H1 (cell line): ENCODE data around the gene TTC22. TPM values are rescaled to one million over a fixed set of nuclear protein-coding genes. Genes with fewer than 3 reads are reported as not detected.

Experiments used
- ATF2 ChIP-seq: IDR thresholded peaks from 2 replicates; pipeline ENCODE4 v1.6.1; 2012; ENCODE audit warnings: low read length, inconsistent platforms
- CBX5 ChIP-seq: fragments of 300-800, 300-1000 bp; sonication (generic); IDR thresholded peaks from 2 replicates; pipeline ENCODE4 v1.7.1; 2016; ENCODE audit warnings: antibody characterized with exemption, low read length, low read depth
- PHF8 ChIP-seq: fragments of 200-600 bp; sonication (generic); conservative IDR thresholded peaks from 2 replicates; pipeline ENCODE4 v1.7.1; 2012; ENCODE audit warnings: low read depth, mild to moderate bottlenecking, inconsistent platforms, low read length, moderate library complexity
- polyA plus RNA-seq, 7 experiments: library from polyadenylated mRNA; depleted of rRNA in 3 of 7; stranded (reverse) in 5 of 7; unstranded in 2 of 7; fragments of >200 nt in 5 of 7; fragments of 200-250 nt in 2 of 7; gene quantifications; 1 replicate in 5 of 7; 2 replicates in 1 of 7; 4 replicates in 1 of 7; pipeline versions ENCODE4 v1.2.1 to v1.2.3, GENCODE V29; 2011 to 2013; ENCODE audit warnings: missing spikeins in 2 of 7, mixed read lengths in 2 of 7
- total RNA-seq: library from RNA; stranded (reverse); fragmentation: NEBNext Ultra II Directional; extraction: Animal tissue kit (Norgen Biotek cat#: 25700); gene quantifications from 2 replicates; pipeline ENCODE4 v1.2.1, GENCODE V29; 2021
- TF ChIP-seq, protein P1 (sequence below): fragments of 300-600 bp; sonication (generic); IDR thresholded peaks from 2 replicates; pipeline ENCODE4 v1.7.1; 2012; ENCODE audit warnings: low read length, moderate library complexity, mild to moderate bottlenecking, inconsistent platforms; ENCODE audit not compliant: insufficient replicate concordance
- TF ChIP-seq, protein P2 (sequence below), 3 experiments: IDR thresholded peaks; 1 replicate in 2 of 3; 2 replicates in 1 of 3; pipeline versions ENCODE4 v1.5.1 to v1.6.1; 2011; ENCODE audit warnings: low read length in 3 of 3, mild to moderate bottlenecking in 3 of 3, inconsistent platforms in 2 of 3, low read depth in 1 of 3, moderate library complexity in 1 of 3; ENCODE audit not compliant: insufficient read depth in 1 of 3; ENCODE audit errors: control extremely low read depth in 1 of 3

Gene TTC22
- total and polyA plus RNA-seq, 2 of the 8 experiments (the other 6 are each of a cell fraction or from before 2014, with no cell fraction given): 1.00 to 1.6 TPM

GRCh38 chr1:54848134-54848948, 47.2 kb upstream of the TTC22 start (continued):
- TF ChIP-seq, protein P1, sequence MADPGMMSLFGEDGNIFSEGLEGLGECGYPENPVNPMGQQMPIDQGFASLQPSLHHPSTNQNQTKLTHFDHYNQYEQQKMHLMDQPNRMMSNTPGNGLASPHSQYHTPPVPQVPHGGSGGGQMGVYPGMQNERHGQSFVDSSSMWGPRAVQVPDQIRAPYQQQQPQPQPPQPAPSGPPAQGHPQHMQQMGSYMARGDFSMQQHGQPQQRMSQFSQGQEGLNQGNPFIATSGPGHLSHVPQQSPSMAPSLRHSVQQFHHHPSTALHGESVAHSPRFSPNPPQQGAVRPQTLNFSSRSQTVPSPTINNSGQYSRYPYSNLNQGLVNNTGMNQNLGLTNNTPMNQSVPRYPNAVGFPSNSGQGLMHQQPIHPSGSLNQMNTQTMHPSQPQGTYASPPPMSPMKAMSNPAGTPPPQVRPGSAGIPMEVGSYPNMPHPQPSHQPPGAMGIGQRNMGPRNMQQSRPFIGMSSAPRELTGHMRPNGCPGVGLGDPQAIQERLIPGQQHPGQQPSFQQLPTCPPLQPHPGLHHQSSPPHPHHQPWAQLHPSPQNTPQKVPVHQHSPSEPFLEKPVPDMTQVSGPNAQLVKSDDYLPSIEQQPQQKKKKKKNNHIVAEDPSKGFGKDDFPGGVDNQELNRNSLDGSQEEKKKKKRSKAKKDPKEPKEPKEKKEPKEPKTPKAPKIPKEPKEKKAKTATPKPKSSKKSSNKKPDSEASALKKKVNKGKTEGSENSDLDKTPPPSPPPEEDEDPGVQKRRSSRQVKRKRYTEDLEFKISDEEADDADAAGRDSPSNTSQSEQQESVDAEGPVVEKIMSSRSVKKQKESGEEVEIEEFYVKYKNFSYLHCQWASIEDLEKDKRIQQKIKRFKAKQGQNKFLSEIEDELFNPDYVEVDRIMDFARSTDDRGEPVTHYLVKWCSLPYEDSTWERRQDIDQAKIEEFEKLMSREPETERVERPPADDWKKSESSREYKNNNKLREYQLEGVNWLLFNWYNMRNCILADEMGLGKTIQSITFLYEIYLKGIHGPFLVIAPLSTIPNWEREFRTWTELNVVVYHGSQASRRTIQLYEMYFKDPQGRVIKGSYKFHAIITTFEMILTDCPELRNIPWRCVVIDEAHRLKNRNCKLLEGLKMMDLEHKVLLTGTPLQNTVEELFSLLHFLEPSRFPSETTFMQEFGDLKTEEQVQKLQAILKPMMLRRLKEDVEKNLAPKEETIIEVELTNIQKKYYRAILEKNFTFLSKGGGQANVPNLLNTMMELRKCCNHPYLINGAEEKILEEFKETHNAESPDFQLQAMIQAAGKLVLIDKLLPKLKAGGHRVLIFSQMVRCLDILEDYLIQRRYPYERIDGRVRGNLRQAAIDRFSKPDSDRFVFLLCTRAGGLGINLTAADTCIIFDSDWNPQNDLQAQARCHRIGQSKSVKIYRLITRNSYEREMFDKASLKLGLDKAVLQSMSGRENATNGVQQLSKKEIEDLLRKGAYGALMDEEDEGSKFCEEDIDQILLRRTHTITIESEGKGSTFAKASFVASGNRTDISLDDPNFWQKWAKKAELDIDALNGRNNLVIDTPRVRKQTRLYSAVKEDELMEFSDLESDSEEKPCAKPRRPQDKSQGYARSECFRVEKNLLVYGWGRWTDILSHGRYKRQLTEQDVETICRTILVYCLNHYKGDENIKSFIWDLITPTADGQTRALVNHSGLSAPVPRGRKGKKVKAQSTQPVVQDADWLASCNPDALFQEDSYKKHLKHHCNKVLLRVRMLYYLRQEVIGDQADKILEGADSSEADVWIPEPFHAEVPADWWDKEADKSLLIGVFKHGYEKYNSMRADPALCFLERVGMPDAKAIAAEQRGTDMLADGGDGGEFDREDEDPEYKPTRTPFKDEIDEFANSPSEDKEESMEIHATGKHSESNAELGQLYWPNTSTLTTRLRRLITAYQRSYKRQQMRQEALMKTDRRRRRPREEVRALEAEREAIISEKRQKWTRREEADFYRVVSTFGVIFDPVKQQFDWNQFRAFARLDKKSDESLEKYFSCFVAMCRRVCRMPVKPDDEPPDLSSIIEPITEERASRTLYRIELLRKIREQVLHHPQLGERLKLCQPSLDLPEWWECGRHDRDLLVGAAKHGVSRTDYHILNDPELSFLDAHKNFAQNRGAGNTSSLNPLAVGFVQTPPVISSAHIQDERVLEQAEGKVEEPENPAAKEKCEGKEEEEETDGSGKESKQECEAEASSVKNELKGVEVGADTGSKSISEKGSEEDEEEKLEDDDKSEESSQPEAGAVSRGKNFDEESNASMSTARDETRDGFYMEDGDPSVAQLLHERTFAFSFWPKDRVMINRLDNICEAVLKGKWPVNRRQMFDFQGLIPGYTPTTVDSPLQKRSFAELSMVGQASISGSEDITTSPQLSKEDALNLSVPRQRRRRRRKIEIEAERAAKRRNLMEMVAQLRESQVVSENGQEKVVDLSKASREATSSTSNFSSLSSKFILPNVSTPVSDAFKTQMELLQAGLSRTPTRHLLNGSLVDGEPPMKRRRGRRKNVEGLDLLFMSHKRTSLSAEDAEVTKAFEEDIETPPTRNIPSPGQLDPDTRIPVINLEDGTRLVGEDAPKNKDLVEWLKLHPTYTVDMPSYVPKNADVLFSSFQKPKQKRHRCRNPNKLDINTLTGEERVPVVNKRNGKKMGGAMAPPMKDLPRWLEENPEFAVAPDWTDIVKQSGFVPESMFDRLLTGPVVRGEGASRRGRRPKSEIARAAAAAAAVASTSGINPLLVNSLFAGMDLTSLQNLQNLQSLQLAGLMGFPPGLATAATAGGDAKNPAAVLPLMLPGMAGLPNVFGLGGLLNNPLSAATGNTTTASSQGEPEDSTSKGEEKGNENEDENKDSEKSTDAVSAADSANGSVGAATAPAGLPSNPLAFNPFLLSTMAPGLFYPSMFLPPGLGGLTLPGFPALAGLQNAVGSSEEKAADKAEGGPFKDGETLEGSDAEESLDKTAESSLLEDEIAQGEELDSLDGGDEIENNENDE: no peak
- TF ChIP-seq ATF2: no peak
- TF ChIP-seq, protein P2, sequence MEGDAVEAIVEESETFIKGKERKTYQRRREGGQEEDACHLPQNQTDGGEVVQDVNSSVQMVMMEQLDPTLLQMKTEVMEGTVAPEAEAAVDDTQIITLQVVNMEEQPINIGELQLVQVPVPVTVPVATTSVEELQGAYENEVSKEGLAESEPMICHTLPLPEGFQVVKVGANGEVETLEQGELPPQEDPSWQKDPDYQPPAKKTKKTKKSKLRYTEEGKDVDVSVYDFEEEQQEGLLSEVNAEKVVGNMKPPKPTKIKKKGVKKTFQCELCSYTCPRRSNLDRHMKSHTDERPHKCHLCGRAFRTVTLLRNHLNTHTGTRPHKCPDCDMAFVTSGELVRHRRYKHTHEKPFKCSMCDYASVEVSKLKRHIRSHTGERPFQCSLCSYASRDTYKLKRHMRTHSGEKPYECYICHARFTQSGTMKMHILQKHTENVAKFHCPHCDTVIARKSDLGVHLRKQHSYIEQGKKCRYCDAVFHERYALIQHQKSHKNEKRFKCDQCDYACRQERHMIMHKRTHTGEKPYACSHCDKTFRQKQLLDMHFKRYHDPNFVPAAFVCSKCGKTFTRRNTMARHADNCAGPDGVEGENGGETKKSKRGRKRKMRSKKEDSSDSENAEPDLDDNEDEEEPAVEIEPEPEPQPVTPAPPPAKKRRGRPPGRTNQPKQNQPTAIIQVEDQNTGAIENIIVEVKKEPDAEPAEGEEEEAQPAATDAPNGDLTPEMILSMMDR (IDR thresholded peaks at IDR 0.05; ENCODE audit: control extremely low read depth in 1 of 3, insufficient read depth in 1 of 3, low read depth in 1 of 3, low read length in 3 of 3): peak; percentile 14 to 46 (median 19); a peak in 3 of 4 replicates
- no peak for TF ChIP-seq CBX5
- TF ChIP-seq PHF8: no peak
